ENCODE results near the gene PCSK4. TPM values are rescaled to one million over a fixed set of nuclear protein-coding genes. Genes with fewer than 3 reads are reported as not detected.
A peak's percentile ranks its signal among the peaks of the same experiment; 100 is the strongest.

PCSK4 gene
- total and polyA plus RNA-seq, 2 of the 13 experiments (the other 11 are each of a cell fraction or from before 2014, with no cell fraction given) = 2.0 to 2.7 TPM

- TF ChIP-seq ARID3A (IDR thresholded peaks at IDR 0.05; ENCODE audit: low read depth, low read length) (peak; percentile 94), TGIF2 (CRISPR knock-in tag; IDR thresholded peaks at IDR 0.05) (peak; percentile 83), SATB2 (CRISPR knock-in tag; IDR thresholded peaks at IDR 0.05) (no peak), MLX (CRISPR knock-in tag; IDR thresholded peaks at IDR 0.05) (no peak), MIER2 (CRISPR knock-in tag; IDR thresholded peaks at IDR 0.05) (0 out of 2 replicates have a peak, but pooled peaks have one; percentile 12), ZNF441 (CRISPR knock-in tag; IDR thresholded peaks at IDR 0.05; ENCODE audit: borderline replicate concordance) (no peak; the same call in 1 of the 2 replicates), ZNF761 (CRISPR knock-in tag; conservative IDR thresholded peaks at IDR 0.05) (no peak), ZNF788 (CRISPR knock-in tag; IDR thresholded peaks at IDR 0.05; ENCODE audit: borderline replicate concordance) (no peak), MAZ (IDR thresholded peaks at IDR 0.05; ENCODE audit: borderline replicate concordance, low read depth, low read length) (peak; percentile 72), MAZ (CRISPR knock-in tag; IDR thresholded peaks at IDR 0.05; ENCODE audit: low read depth) (peak; percentile 50; the same call in 1 of the 2 replicates), RXRA (CRISPR knock-in tag; IDR thresholded peaks at IDR 0.05) (peak; percentile 73; the same call in 1 of the 2 replicates)
Observed at GRCh38 chr19:1490311-1491113, at the start of gene PCSK4 (continued).

Data from HepG2 (cell line).